H9 (cell line): ENCODE results near the gene SIX3. TPM values are rescaled to one million over a fixed set of nuclear protein-coding genes. Genes with fewer than 3 reads are reported as not detected.

Experiments
- DNase-seq: peaks from one replicate; pipeline ENCODE4 v3.0.0-alpha.2; 2017
- H2AFZ ChIP-seq: one replicate; pipeline ENCODE4 v1.6.1; 2013; ENCODE audit warnings: mild to moderate bottlenecking, low read length, control low read depth, moderate library complexity
- H2AK5ac ChIP-seq: 2 replicates; pipeline ENCODE4 v1.6.1; 2013; ENCODE audit warnings: low read length, control low read depth, mixed read lengths; ENCODE audit not compliant: insufficient read length
- H2BK120ac ChIP-seq: one replicate; pipeline ENCODE4 v1.6.1; 2013; ENCODE audit warnings: low read depth, mild to moderate bottlenecking, low read length, control low read depth, inconsistent platforms; ENCODE audit not compliant: poor library complexity, severe bottlenecking
- H2BK12ac ChIP-seq: 2 replicates; pipeline ENCODE4 v1.6.1; 2013; ENCODE audit warnings: low read length, control low read depth, mixed read lengths, low read depth; ENCODE audit not compliant: insufficient read length
- H2BK15ac ChIP-seq: 2 replicates; pipeline ENCODE4 v1.6.1; 2013; ENCODE audit warnings: low read depth, low read length, control low read depth
- H2BK20ac ChIP-seq: one replicate; pipeline ENCODE4 v1.6.1; 2013; ENCODE audit warnings: low read depth, mild to moderate bottlenecking, low read length, control low read depth, inconsistent platforms; ENCODE audit not compliant: poor library complexity, severe bottlenecking
- H2BK5ac ChIP-seq: 2 replicates; pipeline ENCODE4 v1.6.1; 2013; ENCODE audit warnings: low read length, control low read depth, mixed read lengths; ENCODE audit not compliant: insufficient read length
- H3K14ac ChIP-seq: 2 replicates; pipeline ENCODE4 v1.6.1; 2013; ENCODE audit warnings: low read length, control low read depth; ENCODE audit not compliant: insufficient read depth
- H3K18ac ChIP-seq: 2 replicates; pipeline ENCODE4 v1.6.1; 2013; ENCODE audit warnings: low read depth, mild to moderate bottlenecking, mixed read lengths, low read length, control low read depth; ENCODE audit not compliant: insufficient read length
- H3K23ac ChIP-seq: 2 replicates; pipeline ENCODE4 v1.6.1; 2013; ENCODE audit warnings: low read length, control low read depth, mixed read lengths, low read depth; ENCODE audit not compliant: insufficient read length
- H3K23me2 ChIP-seq: 2 replicates; pipeline ENCODE4 v1.6.1; 2013; ENCODE audit warnings: low read depth, mild to moderate bottlenecking, mixed read lengths, low read length, control low read depth; ENCODE audit not compliant: insufficient read length, poor library complexity, severe bottlenecking
- H3K27ac ChIP-seq: 2 replicates; pipeline ENCODE4 v1.5.1; 2013; ENCODE audit warnings: low read length, control low read depth, mixed read lengths, low read depth; ENCODE audit not compliant: insufficient read length
- H3K27me3 ChIP-seq: 2 replicates; pipeline ENCODE4 v1.6.1; 2013; ENCODE audit warnings: low read length, control low read depth, inconsistent platforms; ENCODE audit not compliant: insufficient read depth
- H3K4ac ChIP-seq: 2 replicates; pipeline ENCODE4 v1.6.1; 2013; ENCODE audit warnings: low read depth, mild to moderate bottlenecking, control low read depth, inconsistent platforms, low read length, moderate library complexity
- H3K4me1 ChIP-seq: 2 replicates; pipeline ENCODE4 v1.6.1; 2013; ENCODE audit warnings: low read length, control low read depth, inconsistent platforms; ENCODE audit not compliant: insufficient read depth
- H3K4me2 ChIP-seq: 2 replicates; pipeline ENCODE4 v1.6.1; 2013; ENCODE audit warnings: low read length, control low read depth, mixed read lengths; ENCODE audit not compliant: insufficient read length, insufficient read depth
- H3K56ac ChIP-seq: 2 replicates; pipeline ENCODE4 v1.6.1; 2013; ENCODE audit warnings: low read depth, mild to moderate bottlenecking, mixed read lengths, low read length, control low read depth; ENCODE audit not compliant: insufficient read length
- H3K79me1 ChIP-seq: 2 replicates; pipeline ENCODE4 v1.6.1; 2013; ENCODE audit warnings: low read depth, mild to moderate bottlenecking, moderate library complexity, low read length, control low read depth, inconsistent platforms; ENCODE audit not compliant: insufficient read depth, poor library complexity, severe bottlenecking
- H3K79me2 ChIP-seq: 2 replicates; pipeline ENCODE4 v1.6.1; 2013; ENCODE audit warnings: low read length, control low read depth, inconsistent platforms; ENCODE audit not compliant: insufficient read depth
- H3K9ac ChIP-seq: 2 replicates; pipeline ENCODE4 v1.6.1; 2013; ENCODE audit warnings: low read length, control low read depth, mixed read lengths; ENCODE audit not compliant: insufficient read length; ENCODE audit errors: extremely low read depth
- H3K9me3 ChIP-seq: one replicate; pipeline ENCODE4 v1.6.1; 2013; ENCODE audit warnings: low read depth, low read length, inconsistent platforms; ENCODE audit not compliant: control insufficient read depth
- H3T11ph ChIP-seq: one replicate; pipeline ENCODE4 v1.6.1; 2013; ENCODE audit warnings: mild to moderate bottlenecking, low read length, control low read depth, inconsistent platforms
- H4K20me1 ChIP-seq: one replicate; pipeline ENCODE4 v1.6.1; 2013; ENCODE audit not compliant: control insufficient read depth, insufficient read length, insufficient read depth
- H4K5ac ChIP-seq: 2 replicates; pipeline ENCODE4 v1.6.1; 2013; ENCODE audit warnings: low read depth, mild to moderate bottlenecking, mixed read lengths, low read length, control low read depth; ENCODE audit not compliant: insufficient read length
- H4K8ac ChIP-seq: replicated peaks from 2 replicates; pipeline ENCODE4 v1.6.1; 2013; ENCODE audit warnings: low read length, control low read depth, mixed read lengths, low read depth; ENCODE audit not compliant: insufficient read length
- H4K91ac ChIP-seq: 2 replicates; pipeline ENCODE4 v1.6.1; 2013; ENCODE audit warnings: low read depth, mild to moderate bottlenecking, moderate library complexity, mixed read lengths, low read length, control low read depth; ENCODE audit not compliant: insufficient read length
- H3K27ac Mint-ChIP-seq, 3 experiments: 2 replicates in 2 of 3; 3 replicates in 1 of 3; pipeline ENCODE4 v1.8.0; 2020 to 2021; ENCODE audit warnings: mixed read lengths in 3 of 3, mild to moderate bottlenecking in 1 of 3, moderate library complexity in 1 of 3
- H3K27me3 Mint-ChIP-seq: 2 replicates; pipeline ENCODE4 v1.8.0; 2021; ENCODE audit warnings: low read depth, mild to moderate bottlenecking, moderate library complexity, mixed read lengths
- H3K36me3 Mint-ChIP-seq, 3 experiments: 2 replicates in 2 of 3; 3 replicates in 1 of 3; pipeline ENCODE4 v1.8.0; 2020 to 2021; ENCODE audit warnings: low read depth in 3 of 3, mixed read lengths in 3 of 3; ENCODE audit not compliant: insufficient read depth in 1 of 3
- H3K4me1 Mint-ChIP-seq, 2 experiments: 2 replicates each; pipeline ENCODE4 v1.8.0; 2020; ENCODE audit warnings: mixed read lengths in 2 of 2
- H3K4me3 Mint-ChIP-seq, 2 experiments: 2 replicates in 1 of 2; 3 replicates in 1 of 2; pipeline ENCODE4 v1.8.0; 2020 to 2021; ENCODE audit warnings: mild to moderate bottlenecking in 2 of 2, mixed read lengths in 2 of 2, moderate library complexity in 1 of 2
- H3K9me3 Mint-ChIP-seq, 2 experiments: 2 replicates in 1 of 2; 3 replicates in 1 of 2; pipeline ENCODE4 v1.8.0; 2020; ENCODE audit warnings: mild to moderate bottlenecking in 2 of 2, mixed read lengths in 2 of 2, moderate library complexity in 1 of 2
- CTCF ChIP-seq: fragments of 200-600 bp; sonication (generic); conservative IDR thresholded peaks from 3 replicates; pipeline ENCODE4 v1.8.0; 2021; ENCODE audit warnings: antibody characterized with exemption, mild to moderate bottlenecking
- WGBS: extraction: QIAGEN DNeasy Blood & Tissue Kit; methylation state at CpG from one replicate; pipeline ENCODE4 v1.1.7; 2013; ENCODE audit warnings: missing lambda C conversion rate, low lambda C conversion rate, mixed read lengths; ENCODE audit not compliant: insufficient read length; ENCODE audit errors: extremely low coverage; 5-methylcytosine and 5-hydroxymethylcytosine counted together
- total RNA-seq: library from RNA; stranded (reverse); gene quantifications from 2 replicates; pipeline ENCODE4 v1.2.1, GENCODE V29; 2021

SIX3 gene
- total RNA-seq, 1 experiment from 2014 or later = 0.55 TPM

GRCh38 chr2:44894058-44894457 is 47.4 kb upstream of the SIX3 start:
- no CpG with 5 or more reads among the region's 8 CpGs for WGBS
- H3T11ph ChIP-seq = no peak overlapping the region
- H3K4ac ChIP-seq = no peak overlapping the region
- no peak overlapping the region for H2AFZ ChIP-seq
- no peak overlapping the region for H2BK5ac ChIP-seq
- no peaks in the 10 kb centered on the region for H3K27me3 ChIP-seq
- H2BK20ac ChIP-seq = peak overlapping the region; percentile 30
- no peak overlapping the region for H4K5ac ChIP-seq
- Mint-ChIP-seq H3K4me3 (no peak overlapping the region), H3K4me1 (peaks cover 11 to 12% of the 10 kb centered on the region in 2 experiments), H3K9me3 (peaks cover 22 to 24% of the 10 kb centered on the region in 2 experiments), H3K27me3 (peaks cover 7% of the 10 kb centered on the region), H3K27ac (no peak overlapping the region), H3K36me3 (peaks cover 17 to 28% (median 19%) of the 10 kb centered on the region in 3 experiments)
- H3K79me1 ChIP-seq = no peaks in the 10 kb centered on the region
- no peak overlapping the region for H2AK5ac ChIP-seq
- no peak overlapping the region for H4K8ac ChIP-seq
- no peak overlapping the region for H3K23ac ChIP-seq
- DNase-seq = no peak
- H3K79me2 ChIP-seq = no peaks in the 10 kb centered on the region
- no peak overlapping the region for H2BK12ac ChIP-seq
- H3K23me2 ChIP-seq = no peaks in the 10 kb centered on the region
- H3K4me2 ChIP-seq = no peak overlapping the region
- no peak overlapping the region for H2BK120ac ChIP-seq
- H2BK15ac ChIP-seq = no peak overlapping the region
- no peak for TF ChIP-seq CTCF
- H4K20me1 ChIP-seq = no peaks in the 10 kb centered on the region
- H3K9ac ChIP-seq = no peak overlapping the region
- H4K91ac ChIP-seq = no peak overlapping the region
- peaks cover 6% of the 10 kb centered on the region for H3K9me3 ChIP-seq
- no peak overlapping the region for H3K56ac ChIP-seq
- no peak overlapping the region for H3K18ac ChIP-seq
- no peak overlapping the region for H3K27ac ChIP-seq
- H3K4me1 ChIP-seq = no peaks in the 10 kb centered on the region
- H3K14ac ChIP-seq = no peak overlapping the region
